Stimulated activated CD8-positive, alpha-beta memory T cell treated with anti-CD3 and anti-CD28 coated beads, Interleukin-12 subunit alpha, Interleukin-12 subunit beta, amount 100 ng/mL, for 24 hours (primary cell): ENCODE measurements around the gene PLSCR3.

Experiments used
- DNase-seq: peaks from one replicate; pipeline ENCODE4 v3.0.0-alpha.2; 2020; ENCODE audit errors: extremely low read depth

PLSCR3 gene

DNA sequence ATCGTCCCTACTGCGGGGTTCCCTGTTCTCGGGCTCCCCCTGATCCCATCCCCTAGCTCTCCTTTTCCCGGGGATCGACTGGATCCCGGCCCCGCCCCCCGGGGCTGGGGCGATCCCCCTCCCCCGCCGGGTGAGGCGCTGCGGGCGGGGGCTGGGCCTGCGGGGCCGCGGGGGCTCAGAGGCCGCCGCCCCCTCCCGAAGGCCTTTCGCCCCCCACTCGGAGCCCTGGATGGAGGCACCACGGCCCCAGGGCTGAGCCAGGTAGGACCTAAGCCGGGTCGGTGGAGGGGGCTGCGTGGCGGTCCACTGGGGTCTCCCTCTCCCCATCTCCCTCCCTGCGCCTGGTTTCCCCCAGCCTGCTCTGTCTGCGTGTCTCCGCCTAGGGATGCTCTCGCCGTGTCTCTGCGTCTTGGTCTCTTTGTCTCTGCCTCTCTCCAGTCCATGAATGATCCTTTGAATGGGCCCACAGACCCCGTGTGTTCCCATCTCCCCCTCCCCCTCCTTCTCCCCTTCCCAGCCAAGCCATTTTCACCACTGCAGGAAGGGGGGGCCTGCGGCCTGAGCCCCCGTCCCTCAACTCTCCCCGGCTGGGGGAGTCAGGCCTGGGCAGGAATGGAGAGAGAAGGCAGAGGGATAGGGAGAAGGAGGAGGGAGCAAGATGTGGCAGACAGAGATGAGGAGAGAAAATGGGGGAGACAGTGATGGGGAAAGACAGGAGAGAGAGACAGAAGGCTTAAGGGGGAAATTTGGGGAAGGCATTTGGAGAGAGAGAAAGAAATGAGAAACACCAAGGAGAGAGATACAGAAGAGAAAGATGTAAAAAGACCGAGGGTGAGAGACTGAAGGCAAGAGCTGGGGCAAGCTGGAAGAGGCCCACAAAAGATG is 11.3 kb upstream of the PLSCR3 start:
- no peak for DNase-seq

DNA sequence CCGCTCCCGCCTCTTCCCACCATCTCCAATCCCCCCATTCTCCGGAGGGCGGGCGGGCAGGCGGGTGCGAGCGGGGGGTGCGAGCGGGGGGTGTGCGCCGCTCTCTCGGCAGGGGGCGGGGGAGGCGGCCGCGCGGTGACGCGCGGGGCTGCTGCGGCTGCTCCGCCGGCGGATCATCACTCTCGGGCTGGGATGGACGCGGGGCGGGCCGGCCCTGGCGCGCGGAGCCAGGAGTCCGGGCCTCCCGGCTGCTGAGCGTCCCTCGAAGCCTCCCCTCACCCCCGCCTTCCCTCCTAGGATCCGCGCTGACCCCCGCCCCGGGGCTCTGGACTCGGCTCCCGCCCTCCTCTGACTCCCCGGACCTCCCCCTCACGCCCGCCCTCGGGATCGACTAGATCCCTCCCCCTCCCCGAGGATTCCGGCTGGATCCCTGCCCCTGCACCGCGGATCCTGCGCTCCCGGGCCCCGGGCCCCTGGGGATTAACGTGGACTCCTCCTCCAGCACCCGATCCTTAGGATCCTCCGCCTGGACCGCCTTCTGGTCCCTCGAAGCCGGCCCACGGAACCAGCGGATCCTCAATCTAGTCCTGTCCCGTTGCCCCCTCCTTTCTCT is 10.5 kb upstream of the PLSCR3 start:
- DNase-seq, result peak; percentile 59

DNA sequence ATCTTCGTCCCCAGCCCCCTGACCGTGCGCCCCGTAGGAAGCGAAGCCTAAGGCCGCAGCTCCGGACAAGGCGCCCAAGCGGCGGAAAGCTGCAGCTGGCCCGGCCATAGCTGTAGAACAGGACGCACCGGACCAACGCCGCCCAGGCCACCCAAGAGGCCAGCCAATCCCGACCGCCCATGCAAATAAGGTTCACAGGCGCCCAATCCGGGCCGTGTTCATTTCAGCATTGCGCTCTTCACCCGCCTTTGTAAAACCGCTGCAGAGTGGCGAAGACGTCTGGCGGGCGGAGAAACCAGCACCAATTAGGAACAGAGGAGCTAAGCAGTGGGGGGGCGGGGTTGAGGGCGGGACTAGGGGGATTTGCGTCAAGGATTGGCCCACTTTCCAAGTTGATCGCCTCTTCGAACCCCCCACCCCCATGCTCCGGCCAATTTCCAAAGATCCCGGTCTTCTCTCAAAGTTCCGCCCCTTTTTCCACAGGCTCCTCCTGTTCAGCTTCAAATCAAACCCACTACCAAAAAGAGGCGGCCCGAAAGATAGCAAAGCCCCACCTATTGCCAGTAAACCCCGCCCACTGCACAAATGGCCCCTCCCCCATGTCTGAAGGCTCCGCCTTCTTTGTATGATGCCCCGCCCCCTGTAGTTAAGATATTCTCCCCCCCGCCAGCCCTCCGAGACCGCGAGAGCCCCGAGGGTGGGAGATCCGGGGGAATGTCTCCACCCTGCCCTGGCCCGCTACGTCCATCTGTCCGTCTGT is 9.8 kb upstream of the PLSCR3 start, which contains the start of gene TMEM256:
Gene TMEM256 (minus strand): TSS at position 121 of the 760 bp plus-strand sequence. CDS start 13 bp downstream, at position 108.
- DNase-seq, result peak; percentile 91

DNA sequence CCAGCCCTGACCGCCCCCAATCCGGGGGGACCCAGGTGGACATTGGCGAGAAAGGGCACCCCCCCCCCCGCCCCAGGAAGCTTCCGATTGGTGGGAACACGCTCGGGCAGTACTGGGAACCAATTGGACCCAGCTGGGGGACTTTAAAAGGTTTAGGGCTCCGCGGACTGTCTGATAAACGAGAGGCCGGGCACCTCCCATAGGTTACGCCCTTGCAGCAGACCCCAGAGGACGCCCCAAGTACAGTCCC is 9.3 kb upstream of the PLSCR3 start:
- no peak for DNase-seq

DNA sequence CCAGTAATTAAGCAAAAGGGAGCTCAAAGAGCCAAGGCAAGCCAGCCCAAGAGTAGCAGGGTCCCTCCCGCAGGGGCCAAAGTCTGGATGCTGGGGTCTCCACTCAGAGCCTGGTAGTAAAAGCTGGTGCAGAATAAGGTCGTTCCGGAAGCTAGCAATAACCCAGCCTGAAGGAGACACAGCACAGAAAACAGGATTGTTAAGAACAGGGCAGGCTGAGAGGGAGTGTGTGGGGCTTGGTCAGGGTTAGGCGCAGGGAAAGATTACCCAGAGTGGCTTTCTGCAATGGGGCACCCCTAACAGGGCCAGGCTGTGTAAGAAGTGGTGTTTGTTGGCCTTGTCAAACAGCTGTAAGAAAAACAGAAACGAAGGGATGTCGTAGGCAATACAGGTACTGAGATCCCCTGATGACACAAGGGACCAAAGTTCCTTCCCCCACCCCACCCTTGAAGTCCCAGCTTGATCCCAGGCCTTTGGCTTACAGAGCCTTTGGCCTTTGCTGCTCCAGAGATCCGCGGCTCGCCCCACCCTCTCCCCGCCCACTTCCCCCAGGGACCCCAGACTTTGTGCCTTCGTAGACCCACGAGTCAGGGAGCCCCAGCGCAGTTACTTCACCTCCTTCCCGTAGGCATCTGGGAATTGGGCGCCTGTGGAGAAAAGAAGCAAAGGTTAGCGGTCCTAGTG is 8.9 kb upstream of the PLSCR3 start:
- no peak for DNase-seq

DNA sequence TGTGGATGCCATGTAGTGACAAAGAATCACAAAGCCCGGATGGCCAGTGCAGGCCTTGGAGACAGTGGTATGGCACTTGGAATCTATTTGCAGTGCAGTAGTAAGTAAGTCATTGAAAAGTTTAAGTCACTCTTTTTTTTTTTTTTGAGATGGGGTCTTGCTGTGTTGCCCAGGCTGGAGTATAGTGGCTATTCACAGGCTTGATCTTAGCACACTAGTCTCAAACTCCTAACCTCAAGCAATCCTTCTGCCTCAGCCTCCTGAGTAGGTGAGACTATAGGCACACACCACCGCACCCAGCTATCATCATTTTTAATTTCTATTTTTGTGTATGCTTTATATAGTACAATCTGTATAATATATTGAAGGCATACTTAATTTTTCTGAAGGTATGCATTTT is 4.3 kb upstream of the PLSCR3 start:
- no peak for DNase-seq

DNA sequence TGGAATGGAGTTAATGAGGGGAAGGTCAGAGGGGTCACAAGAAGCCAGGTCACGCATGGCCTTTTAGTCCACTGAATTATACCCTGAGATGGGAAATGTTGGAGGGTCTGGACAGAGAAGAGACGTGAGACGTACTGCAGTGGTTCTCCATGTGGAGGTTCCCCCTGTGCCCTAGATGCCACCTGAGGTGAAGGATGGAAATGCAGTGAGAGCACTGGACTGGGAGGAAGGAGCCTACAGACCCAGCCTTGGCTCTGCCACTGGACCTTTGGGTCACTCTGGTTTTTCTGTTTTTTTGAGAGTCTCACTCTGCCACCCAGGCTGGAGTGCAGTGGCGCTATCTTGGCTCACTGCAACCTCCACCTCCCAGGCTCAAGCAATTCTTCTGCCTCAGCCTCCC is 1.8 kb upstream of the PLSCR3 start:
- DNase-seq, result no peak

DNA sequence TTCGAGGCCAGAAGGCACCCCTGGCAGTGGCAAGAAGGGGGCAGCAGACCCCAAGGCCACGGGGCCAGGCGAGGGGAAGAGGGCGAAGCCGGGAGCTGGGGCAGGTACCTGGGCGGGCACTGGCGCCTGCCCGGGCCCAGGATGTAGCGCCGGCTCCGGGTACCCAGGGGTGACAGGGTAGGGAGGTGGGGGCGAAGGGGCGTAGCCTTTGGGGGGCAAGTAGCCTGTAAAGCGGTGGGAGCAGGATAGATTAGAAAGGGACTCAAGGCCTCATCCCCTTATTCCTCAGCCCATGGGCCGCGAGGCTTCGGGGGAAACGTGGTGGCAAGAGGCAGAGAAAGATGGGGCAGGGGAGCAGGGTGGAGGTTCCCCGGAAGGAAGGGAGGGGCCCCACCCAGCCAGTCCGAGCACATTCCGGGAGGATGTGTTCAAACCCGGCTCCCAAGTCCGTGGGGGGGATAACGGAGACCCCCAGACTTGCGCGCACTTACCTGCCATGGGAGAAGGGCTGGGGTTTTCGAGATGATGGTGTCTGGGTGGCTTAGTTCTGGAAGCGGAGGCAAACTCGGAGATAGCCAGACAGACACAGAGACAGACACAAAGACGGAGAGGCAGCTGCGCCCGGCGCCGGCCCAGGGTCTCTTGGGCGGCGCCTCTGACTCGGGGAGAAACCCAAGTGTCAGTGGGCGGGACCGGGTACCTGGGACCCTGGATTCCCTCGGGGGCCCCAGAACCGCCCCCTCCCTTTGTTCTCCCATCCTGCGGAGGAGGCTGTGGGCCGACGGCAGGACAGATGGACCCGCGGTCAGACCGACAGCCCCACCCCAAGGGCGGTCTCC is 493 bp downstream of the PLSCR3 start:
- DNase-seq, result no peak

DNA sequence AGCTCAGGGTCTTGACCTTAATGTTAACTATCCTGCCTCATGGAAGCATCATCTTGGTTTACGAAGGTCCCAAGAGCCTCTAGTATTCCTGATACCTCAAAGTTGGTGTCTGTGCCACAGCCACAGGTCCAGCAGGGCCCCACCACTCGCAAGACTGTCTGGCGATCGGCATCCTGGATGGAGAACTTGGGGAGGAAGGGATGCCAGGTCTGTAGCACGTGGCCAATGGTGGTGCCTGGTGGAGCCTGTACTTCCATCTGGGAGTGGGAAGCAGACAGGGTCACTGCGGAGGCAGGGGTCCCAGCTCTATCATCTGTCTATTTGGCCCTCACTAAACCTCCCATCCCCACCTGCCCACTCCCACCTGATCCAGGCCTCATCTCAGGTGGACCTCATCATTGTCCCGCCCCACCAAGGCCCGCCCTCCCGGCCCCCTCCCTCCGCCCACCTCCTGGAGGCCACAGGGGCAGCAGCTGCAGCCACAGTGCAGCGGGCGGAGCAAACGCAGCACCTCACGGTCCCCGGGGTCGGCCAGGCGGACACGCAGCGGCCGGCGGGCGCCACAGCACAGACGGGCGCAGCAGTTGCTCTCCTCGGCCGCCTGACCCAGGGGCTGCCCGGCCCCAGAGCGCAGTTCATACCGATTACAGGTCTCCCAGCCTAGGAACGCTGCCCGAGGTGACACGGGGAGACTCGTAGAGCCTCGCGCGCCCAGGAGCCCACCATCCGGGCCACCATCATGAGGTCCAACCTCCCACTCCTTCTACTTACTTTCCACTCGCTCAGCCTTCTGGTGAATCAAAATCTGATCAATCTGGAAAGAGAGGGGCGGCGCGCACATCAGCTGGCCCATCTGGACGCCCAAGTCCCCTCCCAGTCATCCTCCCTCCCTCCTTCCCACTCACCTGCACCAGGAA is 1.4 kb downstream of the PLSCR3 start:
- no peak for DNase-seq

DNA sequence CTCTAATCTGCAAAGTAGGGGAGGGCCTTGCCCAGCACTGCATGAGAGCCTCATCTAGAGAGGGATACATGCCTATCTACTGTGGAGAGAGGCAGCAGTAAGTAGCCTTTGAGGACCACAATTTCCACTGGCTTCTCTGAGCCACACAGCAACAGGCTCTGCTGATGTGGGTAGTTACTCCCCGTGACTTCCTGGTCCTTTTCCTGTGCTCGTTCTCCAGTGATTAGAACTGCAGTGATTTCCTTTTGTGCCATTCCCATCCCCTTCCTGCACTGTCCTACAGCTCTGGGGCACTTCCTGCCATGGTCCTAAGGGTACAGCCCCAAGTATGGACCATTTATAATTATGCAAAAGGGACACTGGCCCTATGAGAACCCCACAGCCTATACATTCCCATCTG is 3.0 kb downstream of the PLSCR3 start:
- no peak for DNase-seq

DNA sequence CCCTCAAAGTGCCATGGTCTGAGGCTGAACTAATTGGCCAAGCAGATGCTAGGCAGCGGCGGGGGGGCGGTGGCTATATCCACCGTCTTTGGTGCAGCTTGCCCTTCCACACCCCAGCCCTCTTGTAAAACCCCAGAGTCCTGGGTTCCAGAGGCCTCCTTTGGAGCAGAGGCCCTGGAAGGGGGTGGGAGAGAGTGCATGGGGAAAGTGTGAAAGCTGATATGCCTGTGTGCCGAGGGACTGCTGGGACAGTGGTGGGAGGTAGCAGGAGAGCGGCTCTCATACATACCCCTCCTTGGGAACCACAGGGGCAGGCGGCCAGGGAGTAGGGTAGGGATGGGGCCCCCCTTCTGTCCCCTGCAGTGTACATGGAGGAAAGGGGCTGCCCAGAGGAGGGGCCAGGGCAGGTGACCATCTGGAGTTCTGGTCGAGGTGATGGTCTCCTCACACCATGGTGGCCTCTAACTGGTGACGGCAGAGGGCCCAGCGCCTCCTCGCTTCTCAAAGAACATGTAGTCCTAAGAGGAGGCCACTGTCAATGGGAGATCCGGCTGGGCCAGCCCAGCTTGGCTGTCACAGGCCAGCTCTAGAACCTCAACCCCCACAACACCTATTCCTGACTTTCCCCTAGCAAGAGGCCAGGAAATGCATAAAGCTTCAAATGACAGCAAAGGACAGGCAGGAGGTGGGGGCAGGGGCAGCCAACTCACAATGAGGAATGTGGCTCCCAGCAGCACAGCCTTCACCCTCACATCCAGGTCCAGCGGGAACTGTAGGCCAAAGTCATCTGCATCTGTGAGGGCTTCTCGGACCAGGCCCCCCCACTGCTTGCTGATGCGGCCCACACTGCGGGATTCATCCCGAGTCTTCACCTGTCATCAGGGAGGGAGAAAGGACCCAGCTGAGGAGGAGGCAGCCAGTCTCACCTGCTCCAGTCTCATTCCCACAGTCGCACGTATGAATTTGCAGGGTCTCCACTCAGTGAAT is 4.1 kb downstream of the PLSCR3 start:
- DNase-seq, result no peak

DNA sequence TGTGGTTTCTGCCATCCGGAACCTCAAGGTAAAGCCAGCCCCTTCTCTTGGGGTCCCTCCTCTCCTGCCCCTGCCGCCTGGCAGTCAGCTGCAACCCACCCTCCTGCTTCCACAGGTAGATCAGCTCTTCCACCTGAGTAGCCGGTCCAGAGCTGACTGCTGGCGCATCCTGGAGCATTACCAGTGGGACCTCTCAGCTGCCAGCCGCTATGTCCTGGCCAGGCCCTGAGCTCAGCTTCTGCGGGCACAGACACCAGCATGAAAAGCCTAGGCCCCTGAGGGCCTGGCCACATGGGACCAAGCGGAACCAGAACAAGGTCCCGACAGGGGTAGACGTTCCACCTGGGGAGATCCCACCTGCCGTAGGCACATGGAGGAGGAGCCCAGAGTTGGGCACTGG is 5.5 kb downstream of the PLSCR3 start:
- no peak for DNase-seq

DNA sequence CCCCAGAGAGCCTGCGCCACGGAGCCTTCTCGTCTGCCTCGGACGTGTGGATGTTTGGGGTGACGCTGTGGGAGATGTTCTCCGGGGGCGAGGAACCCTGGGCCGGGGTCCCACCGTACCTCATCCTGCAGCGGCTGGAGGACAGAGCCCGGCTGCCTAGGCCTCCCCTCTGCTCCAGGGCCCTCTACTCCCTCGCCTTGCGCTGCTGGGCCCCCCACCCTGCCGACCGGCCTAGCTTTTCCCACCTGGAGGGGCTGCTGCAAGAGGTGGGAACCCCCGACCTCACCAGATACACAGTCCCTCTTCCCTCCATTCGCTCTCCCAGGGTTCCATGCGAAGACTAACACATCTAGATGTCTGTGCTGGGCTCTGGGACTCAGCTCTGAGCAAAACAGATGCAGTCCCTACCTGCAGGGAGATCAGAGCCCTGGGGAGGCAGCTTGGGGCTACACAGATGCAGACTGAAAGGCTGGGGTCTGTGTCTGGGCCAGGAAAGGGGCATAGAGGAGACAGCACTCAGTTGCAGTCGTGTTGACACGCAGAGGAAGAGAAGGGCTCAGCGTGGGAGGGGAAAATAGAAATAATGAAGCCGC is 9.7 kb downstream of the PLSCR3 start:
- DNase-seq, result no peak

DNA sequence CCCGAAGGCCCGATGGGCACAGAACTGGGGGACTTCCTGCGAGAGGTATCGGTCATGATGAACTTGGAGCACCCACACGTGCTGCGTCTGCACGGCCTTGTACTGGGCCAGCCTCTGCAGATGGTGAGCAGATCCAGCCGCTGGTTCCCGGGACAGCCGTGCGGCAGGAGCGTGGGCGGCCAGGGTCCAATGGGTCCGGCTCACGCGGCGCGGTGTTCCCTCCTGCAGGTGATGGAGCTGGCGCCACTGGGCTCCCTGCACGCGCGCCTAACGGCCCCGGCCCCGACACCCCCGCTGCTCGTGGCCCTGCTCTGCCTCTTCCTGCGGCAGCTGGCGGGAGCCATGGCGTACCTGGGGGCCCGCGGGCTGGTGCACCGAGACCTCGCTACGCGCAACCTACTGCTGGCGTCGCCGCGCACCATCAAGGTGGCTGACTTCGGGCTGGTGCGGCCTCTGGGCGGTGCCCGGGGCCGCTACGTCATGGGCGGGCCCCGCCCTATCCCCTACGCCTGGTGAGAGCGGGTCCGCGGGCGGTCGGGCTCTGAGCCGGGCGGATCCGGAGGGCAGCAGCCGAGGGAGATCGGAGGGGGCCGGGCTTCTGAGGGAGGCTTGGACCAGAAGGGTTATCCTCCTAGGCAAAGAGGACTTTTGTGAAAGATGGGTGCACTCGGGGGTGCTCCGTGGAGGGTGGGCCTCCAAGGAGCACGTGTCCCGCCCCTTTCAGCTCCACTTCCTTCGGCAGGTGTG is 10.4 kb downstream of the PLSCR3 start:
- peak; percentile 42 for DNase-seq

DNA sequence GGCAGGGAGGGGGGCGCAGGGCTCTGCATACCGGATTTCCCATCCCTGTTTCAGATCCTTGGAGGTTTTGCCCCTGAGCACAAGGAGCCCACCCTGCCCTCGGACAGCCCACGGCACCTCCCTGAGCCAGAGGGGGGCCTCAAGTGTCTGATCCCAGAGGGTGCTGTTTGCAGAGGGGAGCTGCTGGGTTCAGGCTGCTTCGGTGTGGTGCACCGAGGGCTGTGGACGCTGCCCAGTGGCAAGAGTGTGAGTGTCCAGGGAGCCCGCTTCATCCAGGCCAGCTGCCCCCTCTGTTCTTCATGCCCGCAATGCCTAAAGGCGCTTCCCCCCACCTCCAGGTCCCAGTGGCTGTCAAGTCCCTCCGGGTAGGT is 11.0 kb downstream of the PLSCR3 start:
- DNase-seq, result no peak

DNA sequence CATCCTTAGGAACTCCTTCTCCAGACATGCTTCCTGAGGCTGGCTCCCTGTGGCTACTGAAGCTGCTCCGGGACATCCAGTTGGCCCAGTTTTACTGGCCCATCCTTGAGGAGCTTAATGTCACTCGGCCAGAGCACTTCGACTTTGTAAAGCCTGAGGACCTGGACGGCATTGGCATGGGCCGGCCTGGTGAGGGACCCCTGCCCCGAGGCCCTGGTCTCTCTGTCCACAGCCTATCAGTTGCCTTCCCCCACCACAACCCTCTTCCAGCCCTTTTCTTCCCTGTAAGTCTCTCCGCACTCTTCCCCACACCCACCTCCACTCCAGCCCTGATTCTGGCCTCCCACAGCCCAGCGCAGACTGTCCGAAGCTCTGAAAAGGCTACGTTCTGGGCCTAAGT is 11.4 kb downstream of the PLSCR3 start:
- DNase-seq, result no peak

DNA sequence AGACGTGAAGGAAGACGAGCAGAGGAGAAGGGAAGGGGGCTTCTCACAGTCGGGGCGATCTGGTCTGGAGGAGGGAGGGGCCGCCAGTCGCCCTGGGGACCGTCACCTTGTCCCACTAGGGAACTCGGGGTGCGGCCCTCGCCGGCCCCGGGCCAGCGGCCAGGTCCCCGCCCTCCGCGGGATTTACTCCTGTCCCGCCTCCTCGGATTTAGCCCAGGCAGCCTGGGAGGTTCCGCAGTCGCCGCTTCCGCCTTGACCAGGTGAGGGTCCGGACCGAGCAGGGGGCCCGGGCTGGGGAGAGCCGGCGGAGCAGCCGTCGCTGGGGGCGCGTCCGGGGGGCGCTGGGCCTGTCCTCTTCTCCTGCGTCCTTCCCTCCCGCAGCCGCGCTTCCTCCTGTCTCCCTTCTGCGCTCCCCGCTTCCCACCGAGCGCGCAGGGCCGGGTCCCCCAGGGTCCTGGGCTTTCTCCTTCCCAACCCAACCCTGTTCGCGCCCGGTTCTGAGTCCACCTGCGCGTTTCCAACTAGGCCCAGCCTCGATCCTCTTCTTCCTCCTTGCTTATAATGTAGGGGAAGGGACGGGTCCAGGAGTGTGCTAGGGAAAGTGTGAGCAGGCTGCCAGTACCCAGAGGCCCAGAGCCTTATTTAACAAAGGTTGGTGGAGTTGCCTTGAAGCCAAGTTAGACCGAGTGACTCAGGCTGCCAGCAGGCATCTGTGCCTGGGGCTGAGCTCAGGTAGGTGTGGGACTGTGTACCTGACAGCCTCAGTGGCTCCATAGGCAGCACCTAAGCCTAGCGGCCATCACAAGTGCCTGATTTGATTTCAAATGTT is 13.3 kb downstream of the PLSCR3 start, which contains the start of gene TNK1:
Gene TNK1 (plus strand): TSS at position 235 of the 829 bp plus-strand sequence. CDS start 1,838 bp downstream, outside the sequence.
- no peak for DNase-seq
